T-helper 1 cell treated with Interleukin-12 subunit alpha and Interleukin-12 subunit beta and Interleukin-4 antibody, amounts not matched to agents 30 ng/mL and 1 ng/mL, for 36 hours (primary cell): ENCODE data around the gene TNN. TPM values are rescaled to one million over a fixed set of nuclear protein-coding genes. Genes with fewer than 3 reads are reported as not detected.
"Not testable (repeated sequence)": the region's sequence is repeated elsewhere in the genome, so short reads cannot be mapped to it uniquely, and the experiment has no call there.

Experiments used
- intact Hi-C: fragments of 100-400 bp; cut with micrococcal nuclease; formaldehyde crosslinking; loops from one replicate; pipeline ENCODE4 v1.15.1; 2024
- total RNA-seq: library from RNA; stranded (reverse); gene quantifications from 2 replicates; pipeline ENCODE4 v1.2.3, GENCODE V29; 2022

The TNN gene
- total RNA-seq, 1 donor from 2014 or later: not detected

- intact Hi-C loops: not testable (repeated sequence)
Measured at GRCh38 chr1:175102166-175102565, 34.5 kb downstream of the TNN start.

- intact Hi-C loops: not testable (repeated sequence)
Measured at GRCh38 chr1:175106536-175106935, 38.9 kb downstream of the TNN start.

- intact Hi-C loops: not testable (repeated sequence)
Measured at GRCh38 chr1:175108331-175108820, 40.7 kb downstream of the TNN start.

GRCh38 chr1:175114996-175115395 lies 47.4 kb downstream of the TNN start:
- intact Hi-C loops: no loop called here

GRCh38 chr1:175116210-175116798 lies 48.7 kb downstream of the TNN start:
- intact Hi-C loops: no loop called here

- intact Hi-C loops: no loop called here
Measured at GRCh38 chr1:175116903-175117302, 49.3 kb downstream of the TNN start.

- intact Hi-C loops: no loop called here
Measured at GRCh38 chr1:175118375-175119367, 51.0 kb downstream of the TNN start.

GRCh38 chr1:175120511-175120910 lies 52.9 kb downstream of the TNN start:
- intact Hi-C loops: no loop called here

- intact Hi-C loops: loop anchor here (1.0 to 5.0 kb wide), 3 partner anchors 96 to 868 kb away; no protein-coding TSS in a partner anchor
Measured at GRCh38 chr1:175124861-175125260, 57.2 kb downstream of the TNN start.

GRCh38 chr1:175126347-175126746 lies 58.7 kb downstream of the TNN start:
- intact Hi-C loops: loop anchor here (5.0 kb wide), 2 partner anchors 144 to 869 kb away; no protein-coding TSS in a partner anchor

GRCh38 chr1:175127565-175127964 lies 59.9 kb downstream of the TNN start:
- intact Hi-C loops: loop anchor here (5.0 kb wide), 2 partner anchors 145 to 870 kb away; no protein-coding TSS in a partner anchor

GRCh38 chr1:175128523-175128922 lies 60.9 kb downstream of the TNN start:
- intact Hi-C loops: loop anchor here (5.0 kb wide), 2 partner anchors 146 to 871 kb away; no protein-coding TSS in a partner anchor

- intact Hi-C loops: loop anchor here (5.0 kb wide), 2 partner anchors 147 to 872 kb away; no protein-coding TSS in a partner anchor
Measured at GRCh38 chr1:175129182-175129581, 61.5 kb downstream of the TNN start.

GRCh38 chr1:175129644-175129996 lies 62.0 kb downstream of the TNN start:
- intact Hi-C loops: loop anchor here (5.0 kb wide), 2 partner anchors 147 to 872 kb away; no protein-coding TSS in a partner anchor

GRCh38 chr1:175129997-175130648 lies 62.5 kb downstream of the TNN start:
- intact Hi-C loops: loop anchor here (5.0 kb wide), 2 partner anchors 148 to 873 kb away; no protein-coding TSS in a partner anchor

GRCh38 chr1:175130649-175131045 lies 63.0 kb downstream of the TNN start:
- intact Hi-C loops: no loop called here

- intact Hi-C loops: no loop called here
Measured at GRCh38 chr1:175131095-175131494, 63.5 kb downstream of the TNN start.

GRCh38 chr1:175132436-175132835 lies 64.8 kb downstream of the TNN start:
- intact Hi-C loops: no loop called here

- intact Hi-C loops: no loop called here
Measured at GRCh38 chr1:175133673-175134435, 66.2 kb downstream of the TNN start.

GRCh38 chr1:175134500-175134899 lies 66.9 kb downstream of the TNN start:
- intact Hi-C loops: no loop called here

- intact Hi-C loops: no loop called here
Measured at GRCh38 chr1:175136246-175136645, 68.6 kb downstream of the TNN start.
